ENCODE results near the gene DOCK1.

DOCK1 gene

GRCh38 chr10:127196282-127197153 lies 291.3 kb downstream of the DOCK1 start, which contains the start of gene INSYN2A:
TSS of gene INSYN2A (minus strand) at chr10:127196591. CDS start at chr10:127176395, 20,196 bp downstream.
- H3K4me3 ChIP-seq (ENCODE audit: low read depth, low read length), result peak within 1 kb of the TSS; percentile 60

- H3K4me3 ChIP-seq (ENCODE audit: low read depth, low read length), result peak overlapping the region; percentile 35
These were observed 291.9 kb downstream of the DOCK1 start for GRCh38 chr10:127197154-127197432.

- no peak overlapping the region for H3K4me3 ChIP-seq (ENCODE audit: low read depth, low read length)
These were observed 293.1 kb downstream of the DOCK1 start for GRCh38 chr10:127198307-127198706.

- H3K4me3 ChIP-seq (ENCODE audit: low read depth, low read length), result no peak overlapping the region
These were observed 293.5 kb downstream of the DOCK1 start for GRCh38 chr10:127198721-127199120.

GRCh38 chr10:127200646-127201045 lies 295.4 kb downstream of the DOCK1 start:
- H3K4me3 ChIP-seq (ENCODE audit: low read depth, low read length), result no peak overlapping the region

GRCh38 chr10:127203067-127203466 lies 297.8 kb downstream of the DOCK1 start:
- no peak overlapping the region for H3K4me3 ChIP-seq (ENCODE audit: low read depth, low read length)

GRCh38 chr10:127207081-127207480 lies 301.9 kb downstream of the DOCK1 start:
- H3K4me3 ChIP-seq (ENCODE audit: low read depth, low read length), result no peak overlapping the region

GRCh38 chr10:127210936-127211466 lies 305.8 kb downstream of the DOCK1 start:
- no peak overlapping the region for H3K4me3 ChIP-seq (ENCODE audit: low read depth, low read length)

- no peak overlapping the region for H3K4me3 ChIP-seq (ENCODE audit: low read depth, low read length)
These were observed 310.6 kb downstream of the DOCK1 start for GRCh38 chr10:127215866-127216265.

- H3K4me3 ChIP-seq (ENCODE audit: low read depth, low read length), result no peak overlapping the region
These were observed 311.0 kb downstream of the DOCK1 start for GRCh38 chr10:127216274-127216673.

GRCh38 chr10:127216786-127217185 lies 311.6 kb downstream of the DOCK1 start:
- no peak overlapping the region for H3K4me3 ChIP-seq (ENCODE audit: low read depth, low read length)

GRCh38 chr10:127218658-127219057 lies 313.4 kb downstream of the DOCK1 start:
- H3K4me3 ChIP-seq (ENCODE audit: low read depth, low read length), result no peak overlapping the region

GRCh38 chr10:127221281-127221680 lies 316.1 kb downstream of the DOCK1 start:
- no peak overlapping the region for H3K4me3 ChIP-seq (ENCODE audit: low read depth, low read length)

GRCh38 chr10:127227027-127227426 lies 321.8 kb downstream of the DOCK1 start:
- no peak overlapping the region for H3K4me3 ChIP-seq (ENCODE audit: low read depth, low read length)

GRCh38 chr10:127227663-127228062 lies 322.4 kb downstream of the DOCK1 start:
- no peak overlapping the region for H3K4me3 ChIP-seq (ENCODE audit: low read depth, low read length)

- H3K4me3 ChIP-seq (ENCODE audit: low read depth, low read length), result no peak overlapping the region
These were observed 323.1 kb downstream of the DOCK1 start for GRCh38 chr10:127228195-127228787.

- H3K4me3 ChIP-seq (ENCODE audit: low read depth, low read length), result no peak overlapping the region
These were observed 329.1 kb downstream of the DOCK1 start for GRCh38 chr10:127234306-127234800.

GRCh38 chr10:127236266-127236665 lies 331.0 kb downstream of the DOCK1 start:
- no peak overlapping the region for H3K4me3 ChIP-seq (ENCODE audit: low read depth, low read length)

GRCh38 chr10:127242914-127243313 lies 337.7 kb downstream of the DOCK1 start:
- no peak overlapping the region for H3K4me3 ChIP-seq (ENCODE audit: low read depth, low read length)

GRCh38 chr10:127243490-127244272 lies 338.5 kb downstream of the DOCK1 start:
- no peak overlapping the region for H3K4me3 ChIP-seq (ENCODE audit: low read depth, low read length)

- no peak overlapping the region for H3K4me3 ChIP-seq (ENCODE audit: low read depth, low read length)
These were observed 340.2 kb downstream of the DOCK1 start for GRCh38 chr10:127245456-127245855.

All from iPS-11a (cell line).